ENCODE results near the gene PCDHB7. TPM values are rescaled to one million over a fixed set of nuclear protein-coding genes. Genes with fewer than 3 reads are reported as not detected.

Gene PCDHB7
- total RNA-seq (2022; extraction: Qiagen RNA extraction; ENCODE audit: low read depth) = 0.06 TPM in 1 of 5 replicates, not detected in the others

DNA sequence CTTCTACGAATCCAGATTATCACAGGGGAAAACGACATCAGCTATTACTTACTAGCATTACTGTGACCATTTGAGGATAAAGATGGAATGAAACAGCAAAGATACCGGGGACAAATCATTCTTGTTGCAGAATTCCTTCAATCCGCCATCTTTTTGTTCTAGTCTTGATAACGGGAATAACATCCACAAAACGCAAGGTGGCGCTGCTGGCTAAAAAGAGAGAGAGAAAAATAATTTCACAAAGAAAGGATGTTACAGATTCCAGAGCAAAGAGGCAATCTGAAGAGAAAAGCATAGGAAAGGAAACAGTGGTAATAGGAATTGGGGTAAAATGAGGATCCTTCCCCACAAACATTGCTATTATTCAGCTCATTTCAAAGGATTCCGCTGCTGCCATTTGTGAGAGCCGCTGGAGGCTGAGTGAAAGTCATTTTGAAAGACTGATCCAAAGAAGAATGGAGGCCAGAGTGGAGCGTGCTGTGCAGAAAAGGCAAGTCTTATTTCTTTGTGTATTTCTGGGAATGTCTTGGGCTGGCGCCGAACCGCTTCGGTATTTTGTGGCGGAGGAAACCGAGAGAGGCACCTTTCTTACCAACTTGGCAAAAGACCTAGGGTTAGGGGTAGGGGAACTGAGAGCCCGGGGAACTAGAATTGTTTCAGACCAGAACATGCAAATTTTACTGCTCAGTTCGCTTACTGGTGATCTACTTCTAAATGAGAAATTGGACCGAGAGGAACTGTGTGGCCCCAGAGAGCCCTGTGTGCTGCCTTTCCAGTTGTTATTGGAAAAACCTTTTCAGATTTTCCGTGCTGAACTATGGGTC lies at the start of gene PCDHB7:
TSS of gene PCDHB7 (plus strand) at position 264 of the 824 bp plus-strand sequence. CDS start at position 456, 192 bp downstream.

GRCh38 chr5:141135030-141135717 lies 37.3 kb upstream of the PCDHB7 start, which contains the start of gene PCDHB5:
Gene PCDHB5, plus strand, starts transcription at chr5:141135206. Its CDS starts 229 bp downstream, at chr5:141135435.

DNA sequence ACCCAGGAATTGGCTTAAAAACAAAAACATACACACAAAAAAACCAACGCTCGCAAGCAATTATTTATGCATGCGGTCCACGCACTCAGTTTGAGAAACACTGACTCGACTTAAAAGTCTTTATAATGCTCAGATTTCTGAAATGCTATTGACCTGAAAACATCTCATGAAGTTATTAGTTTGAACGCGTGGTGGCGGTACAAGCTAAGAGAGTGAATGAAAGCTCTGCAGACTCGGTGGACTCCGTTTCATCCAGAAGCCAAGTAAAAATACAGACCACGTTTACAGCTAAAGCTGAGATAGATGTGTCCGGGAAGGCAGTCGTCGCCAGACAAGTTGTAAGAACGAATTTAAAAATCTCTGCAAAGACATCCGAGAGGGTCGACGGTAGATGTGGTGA lies 22.6 kb upstream of the PCDHB7 start, which contains the start of gene PCDHB6:
TSS of gene PCDHB6 (plus strand) at position 246 of the 400 bp plus-strand sequence. CDS start 201 bp downstream, outside the sequence.

GRCh38 chr5:141177577-141178191 lies 5.2 kb downstream of the PCDHB7 start, which contains the start of gene PCDHB8:
Gene PCDHB8, plus strand, starts transcription at chr5:141177790. Its CDS starts 245 bp downstream, at chr5:141178035.

DNA sequence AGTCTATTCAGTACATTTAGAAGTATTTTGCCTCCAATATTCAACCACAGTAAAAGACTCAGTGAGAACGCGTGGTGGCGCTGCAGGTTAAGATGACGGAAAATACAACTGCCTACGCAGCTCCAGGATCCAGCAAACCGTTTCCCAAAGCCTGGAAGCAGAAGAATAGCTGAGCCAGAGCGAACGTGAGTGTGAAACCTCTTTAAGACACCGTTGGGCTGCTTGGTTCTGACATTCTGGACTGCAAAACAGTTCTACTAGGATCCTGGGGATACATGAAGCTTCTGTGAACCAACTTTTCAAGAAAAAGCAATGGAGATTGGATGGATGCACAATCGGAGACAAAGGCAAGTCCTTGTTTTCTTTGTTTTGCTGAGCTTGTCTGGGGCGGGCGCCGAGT lies 9.8 kb downstream of the PCDHB7 start, which contains the start of gene PCDHB16:
TSS of gene PCDHB16 (plus strand) at position 140 of the 400 bp plus-strand sequence. CDS start at position 313, 173 bp downstream.

DNA sequence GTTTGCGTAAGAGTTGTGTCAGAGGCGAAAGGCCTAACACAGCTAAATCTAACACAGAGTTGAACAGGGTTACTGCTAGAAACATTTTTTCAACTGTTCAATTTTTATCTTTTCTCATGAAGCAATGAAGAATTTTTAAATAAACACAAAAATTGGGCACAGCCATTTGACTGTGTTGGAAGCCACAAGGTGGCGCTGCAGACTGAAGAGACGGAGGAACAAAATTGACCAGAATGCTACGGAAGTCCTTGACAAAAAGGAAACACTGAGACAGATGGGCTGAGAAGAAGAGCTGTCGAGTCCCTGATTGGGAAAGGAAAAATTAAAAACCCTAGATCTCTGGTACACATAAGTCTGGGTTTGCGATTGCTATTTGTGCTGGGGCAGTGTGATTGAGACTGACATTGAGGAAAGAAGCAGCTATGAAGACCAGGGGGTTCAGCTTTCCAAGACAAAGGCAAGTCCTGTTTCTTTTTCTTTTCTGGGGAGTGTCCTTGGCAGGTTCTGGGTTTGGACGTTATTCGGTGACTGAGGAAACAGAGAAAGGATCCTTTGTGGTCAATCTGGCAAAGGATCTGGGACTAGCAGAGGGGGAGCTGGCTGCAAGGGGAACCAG lies 14.6 kb downstream of the PCDHB7 start, which contains the start of gene PCDHB9:
TSS of gene PCDHB9 (plus strand) at position 265 of the 616 bp plus-strand sequence. CDS start at position 423, 158 bp downstream.

GRCh38 chr5:141192110-141192725 lies 19.8 kb downstream of the PCDHB7 start, which contains the start of gene PCDHB10:
Gene PCDHB10, plus strand, starts transcription at chr5:141192353. Its CDS starts 200 bp downstream, at chr5:141192553.

DNA sequence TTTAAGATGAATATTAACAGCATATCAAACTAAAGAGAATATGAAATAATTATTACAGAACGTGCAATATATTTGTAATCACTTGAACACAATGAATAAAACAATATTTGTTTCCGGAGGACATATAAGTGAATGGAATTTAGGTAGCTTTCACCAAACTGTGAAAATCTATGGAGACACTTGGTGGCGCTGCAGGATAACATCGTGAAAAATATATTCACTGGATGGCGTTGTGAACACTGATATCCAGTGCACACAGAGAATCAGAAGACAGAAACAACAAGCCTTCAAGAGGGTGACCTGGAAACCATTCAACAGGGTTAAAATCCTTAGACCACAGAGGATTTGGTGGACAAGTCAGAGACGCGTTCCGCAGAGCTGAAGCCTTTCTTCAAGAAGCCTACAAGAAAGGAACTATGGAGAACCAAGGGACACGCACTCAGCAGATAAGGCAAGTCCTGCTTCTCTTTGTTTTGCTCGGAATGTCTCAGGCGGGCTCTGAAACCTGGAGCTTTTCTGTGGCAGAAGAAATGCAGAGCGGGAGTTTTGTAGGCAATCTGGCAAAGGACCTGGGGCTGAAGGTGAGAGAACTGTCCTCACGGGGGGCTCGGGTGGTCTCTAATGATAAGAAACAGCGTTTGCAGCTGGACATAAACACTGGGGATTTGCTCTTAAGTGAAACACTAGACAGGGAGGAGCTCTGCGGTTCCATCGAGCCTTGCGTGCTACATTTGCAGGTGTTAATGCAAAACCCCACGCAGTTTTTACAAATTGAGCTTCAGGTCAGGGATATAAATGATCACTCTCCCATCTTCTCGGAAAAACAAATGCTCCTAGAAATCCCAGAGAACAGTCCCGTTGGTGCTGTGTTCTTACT lies 27.2 kb downstream of the PCDHB7 start, which contains the start of gene PCDHB11:
TSS of gene PCDHB11 (plus strand) at position 269 of the 877 bp plus-strand sequence. CDS start at position 417, 148 bp downstream.

DNA sequence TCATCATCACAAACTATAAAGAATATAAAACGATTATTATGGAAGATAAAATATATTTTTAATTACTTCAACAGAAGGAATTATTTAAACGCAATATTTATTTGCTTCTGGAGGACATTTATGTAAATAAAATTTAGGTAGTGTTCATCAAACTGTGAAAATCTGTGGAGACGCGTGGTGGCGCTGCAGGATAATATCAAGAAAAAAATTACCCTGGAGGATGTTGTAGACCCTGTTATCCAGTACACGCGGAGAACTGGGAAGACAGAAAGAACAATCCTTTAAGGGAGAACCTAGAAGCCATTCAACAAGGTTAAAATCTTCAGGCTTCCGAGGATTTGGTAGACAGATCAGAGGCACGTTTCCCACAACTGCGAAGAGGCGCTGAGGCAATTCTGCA lies 36.0 kb downstream of the PCDHB7 start, which contains the start of gene PCDHB12:
TSS of gene PCDHB12 (plus strand) at position 242 of the 400 bp plus-strand sequence. CDS start 189 bp downstream, outside the sequence.

DNA sequence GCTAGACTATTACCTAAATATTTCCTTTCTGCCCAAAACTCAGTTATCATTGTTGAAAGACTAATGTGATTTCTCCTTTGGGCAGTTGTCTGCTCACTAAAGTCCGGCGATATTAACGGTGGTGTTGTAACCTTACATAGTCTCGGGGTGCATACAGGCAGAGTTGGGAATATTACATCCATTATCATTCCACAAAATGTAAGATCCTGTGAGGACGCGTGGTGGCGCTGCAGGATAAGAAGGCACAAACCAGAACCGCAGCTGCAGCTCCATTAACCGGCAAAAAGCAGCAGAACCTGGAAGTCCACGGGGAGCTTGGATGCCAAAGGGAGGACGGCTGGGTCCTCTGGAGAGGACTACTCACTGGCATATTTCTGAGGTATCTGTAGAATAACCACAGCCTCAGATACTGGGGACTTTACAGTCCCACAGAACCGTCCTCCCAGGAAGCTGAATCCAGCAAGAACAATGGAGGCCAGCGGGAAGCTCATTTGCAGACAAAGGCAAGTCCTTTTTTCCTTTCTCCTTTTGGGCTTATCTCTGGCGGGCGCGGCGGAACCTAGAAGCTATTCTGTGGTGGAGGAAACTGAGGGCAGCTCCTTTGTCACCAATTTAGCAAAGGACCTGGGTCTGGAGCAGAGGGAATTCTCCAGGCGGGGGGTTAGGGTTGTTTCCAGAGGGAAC lies 41.4 kb downstream of the PCDHB7 start, which contains the start of gene PCDHB13:
TSS of gene PCDHB13 (plus strand) at position 264 of the 684 bp plus-strand sequence. CDS start at position 469, 205 bp downstream.

GRCh38 chr5:141223112-141223783 lies 50.8 kb downstream of the PCDHB7 start, which contains the start of gene PCDHB14:
Gene PCDHB14, plus strand, starts transcription at chr5:141223343. Its CDS starts 163 bp downstream, at chr5:141223506.

Other genes starting within 250 kb of the PCDHB7 start
- 1.8 to 2.7 TPM (median 2.0 TPM) in 5 replicates for gene PCDHAC1, start 246.3 kb upstream of the PCDHB7 start, total RNA-seq (2022; extraction: Qiagen RNA extraction; ENCODE audit: low read depth)
- gene PCDHAC2, start 206.2 kb upstream of the PCDHB7 start, total RNA-seq (2022; extraction: Qiagen RNA extraction; ENCODE audit: low read depth) = 3.3 to 7.4 TPM (median 4.4 TPM) in 5 replicates
- not detected in 5 replicates for gene PCDHB1, start 121.3 kb upstream of the PCDHB7 start, total RNA-seq (2022; extraction: Qiagen RNA extraction; ENCODE audit: low read depth)
- gene PCDHB2, start 78.0 kb upstream of the PCDHB7 start, total RNA-seq (2022; extraction: Qiagen RNA extraction; ENCODE audit: low read depth) = 2.7 to 4.5 TPM (median 3.1 TPM) in 5 replicates
- gene PCDHB3, start 72.2 kb upstream of the PCDHB7 start, total RNA-seq (2022; extraction: Qiagen RNA extraction; ENCODE audit: low read depth) = 0.09 TPM in 1 of 5 replicates, not detected in the others
- 0.06 to 0.12 TPM (median 0.09 TPM) in 4 of 5 replicates, not detected in the other for gene PCDHB4, start 50.8 kb upstream of the PCDHB7 start, total RNA-seq (2022; extraction: Qiagen RNA extraction; ENCODE audit: low read depth)
- 1.2 to 2.1 TPM (median 1.4 TPM) in 5 replicates for gene PCDHB5, start 37.4 kb upstream of the PCDHB7 start, total RNA-seq (2022; extraction: Qiagen RNA extraction; ENCODE audit: low read depth)
- gene PCDHB6, start 22.6 kb upstream of the PCDHB7 start, total RNA-seq (2022; extraction: Qiagen RNA extraction; ENCODE audit: low read depth) = 0.62 to 1.1 TPM (median 0.85 TPM) in 5 replicates
- gene PCDHB8, start 5.1 kb downstream of the PCDHB7 start, total RNA-seq (2022; extraction: Qiagen RNA extraction; ENCODE audit: low read depth) = 0.20 to 0.40 TPM (median 0.37 TPM) in 4 of 5 replicates, not detected in the other
- 0.05 to 0.11 TPM (median 0.05 TPM) in 3 of 5 replicates, not detected in the others for gene PCDHB16, start 9.7 kb downstream of the PCDHB7 start, total RNA-seq (2022; extraction: Qiagen RNA extraction; ENCODE audit: low read depth)
- gene PCDHB9, start 14.5 kb downstream of the PCDHB7 start, total RNA-seq (2022; extraction: Qiagen RNA extraction; ENCODE audit: low read depth) = not detected in 5 replicates
- gene PCDHB10, start 19.7 kb downstream of the PCDHB7 start, total RNA-seq (2022; extraction: Qiagen RNA extraction; ENCODE audit: low read depth) = not detected in 5 replicates
- gene PCDHB11, start 27.0 kb downstream of the PCDHB7 start, total RNA-seq (2022; extraction: Qiagen RNA extraction; ENCODE audit: low read depth) = 0.05 to 0.20 TPM (median 0.08 TPM) in 4 of 5 replicates, not detected in the other
- gene PCDHB12, start 36.1 kb downstream of the PCDHB7 start, total RNA-seq (2022; extraction: Qiagen RNA extraction; ENCODE audit: low read depth) = not detected in 5 replicates
- gene PCDHB13, start 41.3 kb downstream of the PCDHB7 start, total RNA-seq (2022; extraction: Qiagen RNA extraction; ENCODE audit: low read depth) = 0.06 to 0.20 TPM (median 0.08 TPM) in 4 of 5 replicates, not detected in the other
- gene PCDHB14, start 50.7 kb downstream of the PCDHB7 start, total RNA-seq (2022; extraction: Qiagen RNA extraction; ENCODE audit: low read depth) = 0.11 to 0.13 TPM in 2 of 5 replicates, not detected in the others
- 0.09 to 0.14 TPM in 2 of 5 replicates, not detected in the others for gene PCDHB15, start 72.8 kb downstream of the PCDHB7 start, total RNA-seq (2022; extraction: Qiagen RNA extraction; ENCODE audit: low read depth)
- gene SLC25A2, start 131.4 kb downstream of the PCDHB7 start, total RNA-seq (2022; extraction: Qiagen RNA extraction; ENCODE audit: low read depth) = not detected in 5 replicates
- 59.2 to 89.1 TPM (median 72.2 TPM) in 5 replicates for gene TAF7, start 148.1 kb downstream of the PCDHB7 start, total RNA-seq (2022; extraction: Qiagen RNA extraction; ENCODE audit: low read depth)
- 0.22 to 0.40 TPM (median 0.30 TPM) in 5 replicates for gene PCDHGA1, start 157.9 kb downstream of the PCDHB7 start, total RNA-seq (2022; extraction: Qiagen RNA extraction; ENCODE audit: low read depth)
- gene PCDHGA2, start 166.1 kb downstream of the PCDHB7 start, total RNA-seq (2022; extraction: Qiagen RNA extraction; ENCODE audit: low read depth) = 0.37 to 0.79 TPM (median 0.54 TPM) in 5 replicates
- gene PCDHGA3, start 171.2 kb downstream of the PCDHB7 start, total RNA-seq (2022; extraction: Qiagen RNA extraction; ENCODE audit: low read depth) = not detected in 5 replicates
- 1.1 to 1.9 TPM (median 1.8 TPM) in 5 replicates for gene PCDHGB1, start 177.5 kb downstream of the PCDHB7 start, total RNA-seq (2022; extraction: Qiagen RNA extraction; ENCODE audit: low read depth)
- 0.11 to 0.23 TPM (median 0.17 TPM) in 5 replicates for gene PCDHGA4, start 182.4 kb downstream of the PCDHB7 start, total RNA-seq (2022; extraction: Qiagen RNA extraction; ENCODE audit: low read depth)
- 0.11 to 0.17 TPM (median 0.15 TPM) in 3 of 5 replicates, not detected in the others for gene PCDHGB2, start 187.3 kb downstream of the PCDHB7 start, total RNA-seq (2022; extraction: Qiagen RNA extraction; ENCODE audit: low read depth)
- 0.09 to 0.21 TPM (median 0.18 TPM) in 5 replicates for gene PCDHGA5, start 191.5 kb downstream of the PCDHB7 start, total RNA-seq (2022; extraction: Qiagen RNA extraction; ENCODE audit: low read depth)
- 0.12 to 0.29 TPM (median 0.27 TPM) in 5 replicates for gene PCDHGB3, start 197.6 kb downstream of the PCDHB7 start, total RNA-seq (2022; extraction: Qiagen RNA extraction; ENCODE audit: low read depth)
- gene PCDHGA6, start 201.2 kb downstream of the PCDHB7 start, total RNA-seq (2022; extraction: Qiagen RNA extraction; ENCODE audit: low read depth) = 0.05 to 0.29 TPM (median 0.20 TPM) in 5 replicates
- 0.77 to 1.0 TPM (median 0.98 TPM) in 5 replicates for gene PCDHGA7, start 210.1 kb downstream of the PCDHB7 start, total RNA-seq (2022; extraction: Qiagen RNA extraction; ENCODE audit: low read depth)
- 0.74 to 1.1 TPM (median 0.90 TPM) in 5 replicates for gene PCDHGB4, start 215.1 kb downstream of the PCDHB7 start, total RNA-seq (2022; extraction: Qiagen RNA extraction; ENCODE audit: low read depth)
- 0.02 to 0.06 TPM (median 0.04 TPM) in 3 of 5 replicates, not detected in the others for gene PCDHGA8, start 220.0 kb downstream of the PCDHB7 start, total RNA-seq (2022; extraction: Qiagen RNA extraction; ENCODE audit: low read depth)
- 1.9 to 2.5 TPM (median 2.1 TPM) in 5 replicates for gene PCDHGB5, start 225.3 kb downstream of the PCDHB7 start, total RNA-seq (2022; extraction: Qiagen RNA extraction; ENCODE audit: low read depth)
- 0.09 TPM in 1 of 5 replicates, not detected in the others for gene PCDHGA9, start 230.1 kb downstream of the PCDHB7 start, total RNA-seq (2022; extraction: Qiagen RNA extraction; ENCODE audit: low read depth)
- 0.07 to 0.12 TPM (median 0.08 TPM) in 4 of 5 replicates, not detected in the other for gene PCDHGB6, start 235.4 kb downstream of the PCDHB7 start, total RNA-seq (2022; extraction: Qiagen RNA extraction; ENCODE audit: low read depth)
- not detected in 5 replicates for gene PCDHGA10, start 240.3 kb downstream of the PCDHB7 start, total RNA-seq (2022; extraction: Qiagen RNA extraction; ENCODE audit: low read depth)
- 0.05 to 0.08 TPM (median 0.06 TPM) in 3 of 5 replicates, not detected in the others for gene PCDHGB7, start 245.0 kb downstream of the PCDHB7 start, total RNA-seq (2022; extraction: Qiagen RNA extraction; ENCODE audit: low read depth)
- gene PCDHGA11, start 248.4 kb downstream of the PCDHB7 start, total RNA-seq (2022; extraction: Qiagen RNA extraction; ENCODE audit: low read depth) = 0.05 to 0.07 TPM in 2 of 5 replicates, not detected in the others

All from A549 treated with ZK216348 at 1 μM for 4 hours (cell line).